Measurements from ENCODE around the gene DCLK3.

The DCLK3 gene

DNA sequence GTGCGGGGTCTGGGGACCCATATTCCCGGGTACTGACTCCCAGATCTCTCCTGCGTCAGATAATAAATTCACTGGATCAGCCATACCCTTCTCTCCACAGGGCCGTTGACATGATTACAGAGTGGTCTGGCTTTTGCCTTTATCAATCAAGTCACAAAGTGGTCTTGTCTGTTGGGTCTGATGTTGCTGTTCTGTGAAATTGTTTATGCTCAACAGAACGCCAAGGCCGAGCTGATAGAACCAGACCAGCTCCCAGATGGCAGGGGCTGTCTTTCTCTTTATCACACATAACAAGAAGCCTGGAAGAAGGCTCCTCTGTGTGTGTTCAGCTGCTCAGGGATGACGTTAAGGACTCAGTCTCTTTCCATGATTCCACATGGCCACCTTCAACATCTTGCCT, 751 bp upstream of the DCLK3 start:
- DNase-seq = no peak

DNA sequence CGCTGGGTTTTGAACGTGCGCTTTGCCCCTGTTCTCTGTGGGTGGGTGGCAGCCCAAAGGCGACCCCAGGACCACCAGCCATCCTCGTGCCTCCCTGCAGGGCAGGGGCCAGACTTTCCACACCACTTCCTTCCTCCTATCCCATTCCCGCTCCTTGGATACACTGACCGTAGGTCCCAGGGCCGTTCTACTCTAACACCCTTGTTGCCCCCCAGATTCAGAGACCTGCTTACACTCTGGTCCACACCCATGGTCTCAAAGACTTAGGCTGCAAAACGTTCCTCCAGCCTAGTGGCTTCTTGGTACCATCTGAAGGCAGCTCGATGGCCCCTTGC, 318 bp upstream of the DCLK3 start:
- no peak for DNase-seq

DNA sequence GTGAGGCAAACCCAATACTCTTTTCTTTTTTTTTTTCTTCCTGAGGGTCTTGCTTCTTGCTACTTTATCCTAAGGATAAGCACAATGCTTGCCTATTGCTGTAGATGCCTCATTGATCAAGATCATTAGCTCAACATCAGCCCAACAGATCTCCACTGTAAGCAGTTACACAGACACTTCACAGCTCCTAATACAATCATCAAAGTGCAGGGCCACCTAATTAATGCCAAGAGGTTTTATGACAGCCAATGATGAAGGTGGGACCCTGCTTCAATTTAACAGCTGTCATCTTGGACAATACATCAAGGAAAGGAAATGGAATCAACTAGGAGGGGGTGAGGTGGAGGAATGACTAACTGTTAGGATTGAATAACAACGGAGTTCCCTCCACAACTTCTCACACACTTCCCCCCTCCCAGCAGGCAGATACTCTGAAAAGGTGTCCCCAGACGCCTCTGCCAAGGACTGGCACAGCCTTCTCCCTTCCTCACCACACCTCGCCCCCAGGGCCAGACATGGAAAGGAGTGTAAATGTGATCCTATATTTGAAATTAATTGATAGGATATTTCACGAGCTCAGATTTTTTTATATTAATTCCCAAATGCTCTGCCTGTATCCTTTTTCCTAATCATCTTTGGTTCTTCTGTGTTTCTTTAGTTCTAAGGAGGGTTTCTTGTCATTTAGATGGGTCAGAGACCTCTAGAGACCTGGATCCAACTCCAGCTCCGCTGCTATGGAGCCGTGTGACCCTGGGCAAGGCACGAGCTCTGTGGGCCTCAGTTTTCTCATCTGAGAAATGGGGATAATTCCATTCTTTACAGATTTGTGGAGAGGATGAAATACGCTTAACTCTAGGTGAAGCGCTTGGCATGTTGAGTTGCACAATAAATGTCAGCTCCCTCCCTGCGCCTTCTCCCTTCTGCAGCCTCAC, 1.2 kb downstream of the DCLK3 start:
- no peak for DNase-seq

DNA sequence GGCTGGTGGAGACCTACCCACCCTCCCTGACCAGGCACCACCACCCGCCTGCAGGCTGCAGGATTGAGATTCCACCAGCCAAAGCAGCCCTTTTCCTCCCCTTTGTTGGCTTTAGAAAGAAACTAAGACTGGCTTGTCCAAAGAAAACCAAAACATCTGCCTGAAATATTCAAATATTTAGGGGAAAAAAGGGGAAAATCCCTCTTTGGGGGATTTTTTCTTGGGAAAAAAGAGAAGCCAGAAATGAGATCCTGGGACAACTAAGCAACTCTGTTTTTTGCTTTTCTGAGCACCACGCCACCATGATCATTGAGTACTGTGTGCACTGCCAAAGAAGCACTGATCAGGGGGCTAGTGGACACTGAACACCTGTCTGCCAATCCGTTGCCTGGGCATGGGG, 2.6 kb downstream of the DCLK3 start:
- DNase-seq = no peak

DNA sequence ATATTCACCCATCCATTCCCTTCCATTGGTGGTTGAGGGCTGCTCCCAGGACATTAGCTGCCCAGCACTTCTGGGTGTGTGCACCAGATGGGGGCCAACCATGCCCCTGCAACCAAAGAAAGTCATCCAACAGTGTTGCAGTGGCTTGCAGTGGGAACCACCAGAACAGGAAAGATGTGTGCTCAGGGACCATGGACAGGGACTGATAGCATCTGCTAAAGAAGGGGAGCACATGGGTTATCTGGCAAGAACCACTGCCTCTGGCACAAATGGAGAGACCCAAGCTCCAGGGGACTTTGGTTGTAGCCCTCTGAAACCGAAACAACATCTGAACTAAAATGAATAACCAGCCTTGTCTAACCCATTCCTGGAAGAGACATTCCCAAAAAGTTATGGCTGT, 8.1 kb downstream of the DCLK3 start:
- no peak for DNase-seq

DNA sequence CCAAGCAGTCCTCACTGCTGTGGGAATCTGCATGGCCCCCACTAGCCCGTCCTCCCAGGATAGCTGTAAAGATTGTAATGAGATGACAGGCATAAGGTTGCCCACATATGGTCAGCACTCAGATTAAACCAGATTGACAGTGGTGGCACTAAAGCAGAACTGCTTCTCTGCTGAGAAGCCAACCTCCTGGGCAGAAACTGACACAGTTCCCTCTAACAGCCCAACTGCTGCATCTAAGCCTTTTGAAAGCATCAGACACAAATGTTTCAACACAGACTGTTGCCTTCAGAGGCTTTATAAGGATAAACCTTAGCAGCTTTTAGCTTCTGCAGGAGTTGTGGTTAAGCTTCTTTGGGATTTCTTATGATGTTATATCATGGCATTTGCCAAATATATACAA, 13.0 kb downstream of the DCLK3 start:
- DNase-seq = no peak

DNA sequence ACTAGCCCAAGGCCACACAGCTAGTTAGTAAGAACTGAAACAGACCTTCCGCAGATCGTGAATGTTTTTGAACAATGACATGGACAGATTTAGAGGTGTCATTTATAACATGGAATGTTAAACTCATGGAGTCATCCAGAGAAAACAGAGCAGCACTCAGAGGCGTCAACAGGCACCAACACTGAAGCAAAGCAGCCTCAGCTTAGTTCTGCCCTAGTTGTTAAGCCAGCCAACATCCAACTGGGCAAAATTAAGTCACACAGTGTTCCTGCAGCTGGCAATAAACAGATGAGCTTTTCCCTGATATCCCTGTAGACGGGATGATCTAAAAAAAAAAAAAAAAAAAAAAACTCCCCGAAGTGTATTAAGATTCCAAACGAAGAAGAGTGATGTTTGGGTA, 13.6 kb downstream of the DCLK3 start:
- no peak for DNase-seq

DNA sequence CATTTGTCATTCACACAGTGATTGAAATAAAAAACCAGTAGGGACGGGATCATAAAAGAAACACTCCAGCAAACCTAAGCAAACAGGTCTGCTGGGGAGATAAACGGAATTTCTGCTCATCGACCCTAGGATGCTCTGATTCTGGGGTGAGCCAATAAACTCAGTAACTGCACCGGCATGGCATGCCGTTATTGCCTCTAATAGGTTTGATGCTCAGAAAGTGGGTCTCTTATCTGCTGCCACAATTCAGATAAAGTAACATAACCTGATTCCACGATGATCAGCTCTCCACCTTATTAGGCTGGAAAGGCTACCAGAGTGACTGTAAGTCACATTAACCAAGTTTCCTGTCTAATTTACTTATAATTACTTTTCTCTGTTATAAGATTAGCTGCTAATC, 19.6 kb downstream of the DCLK3 start:
- no peak for DNase-seq

DNA sequence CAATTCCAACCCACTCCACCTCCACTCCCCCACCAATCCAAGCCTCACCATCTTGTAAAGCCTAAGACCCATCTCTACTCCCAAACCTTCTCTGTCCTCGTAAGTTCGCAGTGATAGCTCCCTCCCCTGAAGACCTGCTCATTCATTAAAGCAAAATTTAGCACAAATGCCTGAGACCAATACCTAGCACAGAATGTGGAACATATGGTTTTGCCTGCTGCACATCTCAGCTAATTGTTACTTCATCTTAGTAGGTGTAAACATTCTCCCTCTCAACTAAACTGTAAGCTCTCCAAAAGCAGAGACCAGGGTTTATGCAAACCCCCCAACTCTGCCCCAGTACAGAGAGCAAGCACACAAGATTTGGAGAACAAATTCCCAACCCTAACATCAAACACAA, 20.5 kb downstream of the DCLK3 start:
- no peak for DNase-seq

DNA sequence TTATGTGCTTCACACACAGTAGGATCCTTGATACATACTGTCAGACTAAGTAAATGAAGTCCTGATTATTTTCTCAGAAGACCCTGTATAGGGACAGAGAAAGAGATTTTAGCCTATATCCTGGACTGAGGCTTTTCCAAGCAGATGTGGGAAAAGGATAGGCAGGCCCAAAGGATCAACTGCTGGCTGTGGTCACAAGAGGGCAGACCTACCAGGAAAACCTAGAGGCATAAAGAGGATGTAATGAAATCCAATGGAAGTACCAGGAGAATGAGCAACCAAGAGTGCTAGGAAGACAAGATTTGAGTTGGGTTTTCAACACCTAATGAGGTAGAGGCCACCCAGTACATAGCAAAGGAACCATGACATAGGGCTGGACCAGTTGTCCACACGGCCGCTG, 23.1 kb downstream of the DCLK3 start:
- DNase-seq = no peak

DNA sequence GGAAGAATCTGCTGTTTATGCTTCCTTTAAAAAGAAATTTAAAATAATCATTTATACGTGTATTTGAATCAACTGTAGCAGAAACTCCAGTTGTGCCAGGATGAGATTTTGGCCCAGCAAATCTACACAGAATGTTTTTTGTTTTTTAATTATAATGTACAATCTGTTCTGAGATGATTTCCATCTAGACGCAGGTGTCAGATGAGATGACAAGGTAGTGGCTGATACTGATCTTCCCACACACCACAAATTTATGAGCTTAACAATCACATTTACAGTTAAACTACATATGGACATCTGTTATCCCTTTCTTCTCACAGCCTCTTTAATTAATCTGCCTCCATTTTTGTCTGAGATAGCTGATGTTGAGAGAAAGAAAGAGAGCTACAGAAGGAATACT, 23.6 kb downstream of the DCLK3 start:
- DNase-seq = no peak

DNA sequence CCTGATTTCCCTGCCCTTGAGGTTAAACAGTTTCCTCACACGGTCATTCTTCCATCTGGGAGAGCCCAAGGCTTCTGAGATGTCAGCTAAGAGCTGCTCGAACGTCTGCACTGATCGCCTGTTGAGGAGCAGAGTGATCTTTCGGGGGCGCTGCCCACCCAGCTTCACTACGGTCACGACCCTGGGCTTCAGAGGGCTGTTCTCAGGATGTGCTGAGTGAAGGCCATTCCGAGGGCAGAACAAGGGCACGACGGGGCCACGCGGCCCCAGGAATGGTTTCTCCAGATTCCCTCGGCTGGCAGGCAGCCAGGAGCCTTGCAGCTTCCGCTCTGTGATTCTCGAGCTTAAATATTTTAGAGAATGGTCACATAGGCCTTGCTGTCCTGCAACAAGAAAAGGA, 25.7 kb downstream of the DCLK3 start:
- no peak for DNase-seq

DNA sequence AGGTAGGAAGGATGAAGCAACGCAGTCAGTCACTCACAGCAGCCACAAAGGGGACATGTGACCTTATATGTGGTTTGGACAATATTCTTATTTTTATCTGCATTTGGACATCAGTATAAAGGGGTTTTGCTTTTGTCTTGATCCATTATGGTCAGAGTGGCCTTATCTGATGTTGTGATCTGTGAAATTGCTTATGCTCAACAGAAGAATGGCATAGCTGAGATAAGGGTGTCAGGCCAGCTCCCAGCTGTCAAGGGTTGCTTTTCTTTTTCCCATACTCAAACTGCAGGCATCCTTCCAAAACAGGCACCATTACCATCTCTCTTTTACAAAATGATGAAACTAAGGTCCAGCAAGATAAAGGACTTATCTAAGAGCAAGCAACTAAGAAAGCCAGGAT, 28.1 kb downstream of the DCLK3 start:
- DNase-seq = no peak

DNA sequence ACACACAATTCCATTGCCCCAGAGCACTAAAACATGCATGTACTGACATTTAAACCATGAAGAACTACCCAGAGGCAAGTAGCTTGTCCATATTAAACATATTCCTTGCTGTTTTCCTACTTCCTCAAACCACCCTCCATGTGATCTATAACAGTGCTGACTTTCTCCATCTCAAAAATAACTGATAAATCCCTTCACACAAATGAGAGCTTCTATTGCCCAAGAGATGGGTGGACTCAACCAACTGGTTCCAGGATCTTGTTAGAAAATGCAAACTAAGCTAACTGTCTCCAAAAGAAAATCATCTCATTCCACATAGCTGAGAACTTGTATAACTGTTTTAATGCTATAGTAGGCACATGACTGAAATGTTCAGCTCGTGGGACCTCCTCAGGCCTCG, 29.6 kb downstream of the DCLK3 start:
- DNase-seq = no peak

DNA sequence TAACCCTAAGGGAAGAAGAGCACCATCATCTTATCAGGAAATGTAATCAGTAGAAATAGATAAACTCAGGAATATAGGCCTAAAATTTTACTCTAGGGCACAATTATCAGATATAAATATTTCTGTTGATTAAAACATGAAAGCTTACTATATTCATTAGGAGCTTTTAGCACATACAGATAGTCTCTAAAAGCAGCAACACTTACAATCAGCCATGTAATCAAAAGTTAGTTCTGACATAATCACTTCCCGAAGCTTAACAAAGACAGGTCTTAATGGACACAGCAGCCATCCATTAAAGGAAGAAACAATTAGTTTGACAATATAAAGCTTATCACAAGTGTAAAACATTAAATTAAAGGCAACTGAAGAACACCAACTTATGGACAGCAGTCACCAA, 30.6 kb downstream of the DCLK3 start:
- no peak for DNase-seq

DNA sequence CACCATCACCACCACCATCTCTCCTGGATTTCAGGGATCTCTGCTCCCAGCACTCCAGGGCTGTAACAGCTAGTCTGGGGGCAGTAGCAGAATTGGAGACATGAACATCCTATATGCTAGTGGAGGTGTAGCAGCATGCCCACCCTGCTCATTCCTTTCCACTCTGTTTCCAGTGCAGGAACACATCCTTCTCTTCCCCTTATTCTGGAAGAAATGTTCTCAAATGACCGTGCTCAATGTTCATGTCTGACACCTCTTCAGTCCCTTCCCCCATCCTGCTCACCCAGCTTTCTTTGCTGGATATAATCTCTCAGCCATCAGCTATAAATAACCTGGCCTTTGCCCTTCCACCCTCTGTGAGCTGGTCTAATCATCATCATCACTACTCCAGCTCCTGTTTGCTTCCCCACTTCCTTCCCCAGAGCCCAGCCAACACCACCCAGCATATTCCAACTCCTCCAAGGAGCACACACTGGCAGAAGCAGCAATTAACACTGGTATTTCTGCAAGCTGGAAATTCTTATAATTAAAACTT, 31.1 kb downstream of the DCLK3 start:
- DNase-seq = no peak

DNA sequence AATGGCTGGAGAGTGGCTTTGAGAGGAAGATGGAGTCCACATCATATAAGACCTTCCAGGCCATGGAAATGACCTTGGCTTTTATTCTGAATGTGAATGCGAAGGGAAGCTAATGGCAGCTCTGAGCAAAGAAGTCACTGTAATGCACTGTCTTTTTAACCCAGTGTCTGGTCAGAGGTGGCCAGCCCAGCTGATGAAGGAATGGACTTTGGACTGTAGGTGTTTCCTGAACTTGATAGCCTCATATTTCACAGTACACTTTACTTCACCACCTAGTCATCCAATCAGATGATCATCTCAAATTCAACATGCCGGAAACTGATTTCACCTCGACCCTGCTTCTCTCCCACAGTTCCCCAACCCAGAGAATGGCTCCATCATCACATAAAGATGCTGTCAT, 33.4 kb downstream of the DCLK3 start:
- DNase-seq = no peak

DNA sequence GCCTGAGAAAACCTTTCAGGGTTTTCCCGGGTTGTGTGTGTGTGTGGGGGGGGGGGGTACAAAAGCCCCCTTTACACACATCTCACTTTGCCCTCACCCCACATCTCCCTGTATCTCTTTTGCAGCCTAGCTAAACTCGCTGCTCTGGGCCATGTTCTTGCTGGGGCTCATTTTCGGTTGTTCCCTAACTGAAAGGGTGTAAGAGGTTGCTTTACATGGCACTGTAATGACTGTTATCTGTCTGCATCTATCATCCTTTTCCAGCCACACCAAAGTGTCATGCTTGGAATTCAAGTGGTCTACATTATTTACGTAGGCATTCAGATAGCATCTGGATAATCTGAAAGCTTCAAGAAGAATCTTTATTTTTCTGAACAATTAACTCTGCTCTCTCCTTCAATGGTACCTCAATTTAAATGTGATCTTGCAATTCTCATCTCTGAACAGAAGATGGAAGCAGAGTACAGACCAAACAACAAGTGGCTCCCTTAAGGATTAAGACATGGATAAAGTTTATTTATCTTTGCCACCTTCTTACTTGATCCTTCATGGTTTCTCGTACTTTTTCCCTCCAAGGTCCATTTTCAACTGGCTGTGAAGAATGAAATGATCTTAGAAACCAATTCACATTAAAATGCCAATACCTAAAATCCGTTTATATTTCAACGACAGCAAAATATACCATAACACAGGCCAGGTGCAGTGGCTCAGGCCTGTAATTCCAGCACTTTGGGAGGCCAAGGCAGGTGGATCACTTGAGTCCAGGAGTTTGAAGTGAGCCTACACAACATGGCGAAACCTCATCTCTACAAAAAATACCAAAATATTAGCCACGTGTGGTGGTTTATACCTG, 34.9 kb downstream of the DCLK3 start:
- no peak for DNase-seq

DNA sequence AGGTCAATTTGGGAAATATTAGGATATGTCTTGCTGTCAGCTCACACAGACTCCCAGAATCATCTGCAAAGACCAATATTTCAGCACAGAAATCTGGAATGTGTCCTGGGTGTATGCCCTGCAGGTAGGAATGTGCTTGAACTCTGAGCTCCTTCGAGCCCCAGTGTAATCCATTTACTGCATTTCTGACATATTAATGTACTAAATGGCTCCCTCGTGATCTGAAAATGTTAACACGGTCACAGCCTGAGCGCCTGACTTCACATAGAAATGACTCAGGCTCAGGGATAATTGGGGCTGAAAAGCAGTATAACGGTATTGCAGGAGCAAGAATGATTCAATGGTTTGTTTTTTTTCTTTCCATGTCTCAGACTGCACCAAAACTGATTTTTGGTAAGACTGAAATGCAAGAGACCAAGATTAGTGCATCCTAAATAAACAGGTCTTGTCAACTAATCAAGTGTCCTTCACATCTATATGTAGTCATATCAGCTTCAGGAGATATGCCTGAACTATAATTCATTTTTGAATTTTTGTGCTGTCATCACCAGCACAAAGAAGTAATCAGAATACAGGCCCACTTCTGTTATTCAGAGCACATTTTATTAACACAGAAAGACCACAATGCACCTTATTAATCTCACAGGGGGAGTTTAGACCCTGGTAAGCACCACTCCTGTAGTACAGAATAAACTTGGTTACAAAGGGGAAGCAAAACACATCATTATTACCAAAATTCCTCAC, 49.8 kb downstream of the DCLK3 start:
- DNase-seq = no peak

DNA sequence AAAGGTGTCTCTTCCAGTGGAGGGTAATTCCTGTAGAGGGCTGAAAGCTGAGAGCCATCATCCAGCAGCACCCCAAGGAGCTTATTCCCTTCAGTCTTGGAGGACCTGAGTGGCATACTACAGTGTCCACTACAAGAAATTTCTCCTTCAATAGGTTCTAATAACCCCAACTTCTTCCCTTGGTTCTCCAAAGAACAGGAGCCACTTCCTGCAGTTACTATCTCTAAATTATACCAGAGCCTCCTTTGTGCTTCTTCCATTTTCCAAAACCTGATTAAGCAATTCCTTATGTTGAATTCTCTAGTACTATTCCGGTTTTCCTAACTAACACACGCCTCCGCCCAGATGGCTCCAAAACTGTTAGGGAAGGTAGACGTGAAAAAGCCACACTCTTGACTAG, 50.4 kb downstream of the DCLK3 start:
- no peak for DNase-seq

DNA sequence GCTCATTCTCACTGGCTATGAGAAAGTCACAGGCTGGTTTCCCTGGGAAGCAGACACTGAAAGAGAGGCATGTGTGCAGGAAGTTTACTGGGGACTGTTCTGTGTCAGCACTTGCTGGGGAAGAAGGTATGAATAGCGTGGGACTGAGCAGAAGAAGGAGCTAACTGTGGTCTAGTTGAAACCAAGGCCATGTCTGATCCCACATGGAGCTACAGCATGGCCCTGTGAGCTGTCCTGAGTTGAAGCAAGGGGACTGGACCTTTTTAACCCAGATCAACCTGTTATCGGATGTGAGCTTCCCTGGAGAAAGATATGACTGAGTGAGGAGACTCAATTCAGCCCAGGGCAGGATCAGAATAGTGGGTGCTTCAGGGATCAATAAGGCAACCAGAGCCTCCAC, 53.7 kb downstream of the DCLK3 start:
- no peak for DNase-seq

DNA sequence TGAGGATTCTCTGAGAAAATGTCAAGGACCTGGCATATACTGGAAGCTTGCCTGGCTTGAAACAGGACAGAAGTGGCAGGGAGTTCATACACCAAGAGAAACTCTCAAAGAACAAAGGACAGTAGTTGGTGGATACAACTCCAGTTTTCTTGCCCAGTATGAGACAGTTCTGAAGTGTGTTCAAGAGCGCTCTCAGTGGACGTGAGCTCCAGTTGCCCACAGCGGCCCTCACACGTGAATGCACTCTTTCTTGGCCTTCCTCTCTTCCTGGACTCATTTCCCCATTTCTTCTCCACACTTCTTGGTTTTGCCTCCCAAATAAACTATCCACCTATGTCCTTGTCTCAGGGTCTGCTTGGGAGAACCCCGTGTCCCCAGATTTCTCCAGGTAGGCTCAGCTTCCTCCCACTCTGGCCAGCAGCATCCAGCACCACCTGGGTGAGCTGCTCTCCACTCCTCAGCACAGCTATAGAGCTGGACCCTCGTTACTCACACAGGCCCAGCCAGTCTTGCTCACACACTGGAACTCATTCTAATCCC, 54.5 kb downstream of the DCLK3 start:
- no peak for DNase-seq

DNA sequence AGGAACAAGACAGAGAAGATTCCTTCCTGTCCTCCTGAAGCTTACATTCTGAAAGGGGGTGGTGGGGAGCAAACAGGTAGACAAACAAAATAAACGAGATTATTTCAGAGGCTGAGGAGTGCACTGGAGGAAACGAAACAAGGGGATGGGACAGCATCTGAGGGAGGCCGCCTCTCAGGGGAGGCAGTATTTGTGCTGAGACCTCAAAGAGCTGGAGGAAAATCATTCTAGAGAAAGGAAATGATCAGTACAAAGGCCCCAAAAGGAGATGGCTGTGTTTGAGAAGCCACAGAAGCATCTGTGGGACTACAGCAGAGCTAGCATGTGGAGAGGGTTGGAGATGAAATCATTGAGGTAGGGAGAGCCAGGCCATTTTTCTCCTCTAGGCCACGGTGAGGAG, 55.1 kb downstream of the DCLK3 start:
- no peak for DNase-seq

All from activated CD4-positive, CD25-positive, alpha-beta regulatory T cell (primary cell).